ENCODE results near the gene ATXN2. TPM values are rescaled to one million over a fixed set of nuclear protein-coding genes. Genes with fewer than 3 reads are reported as not detected.
"Not testable (repeated sequence)": the region's sequence is repeated elsewhere in the genome, so short reads cannot be mapped to it uniquely, and the experiment has no call there.

The ATXN2 gene
- total RNA-seq, 1 experiment from 2014 or later, result 78.5 TPM

DNA sequence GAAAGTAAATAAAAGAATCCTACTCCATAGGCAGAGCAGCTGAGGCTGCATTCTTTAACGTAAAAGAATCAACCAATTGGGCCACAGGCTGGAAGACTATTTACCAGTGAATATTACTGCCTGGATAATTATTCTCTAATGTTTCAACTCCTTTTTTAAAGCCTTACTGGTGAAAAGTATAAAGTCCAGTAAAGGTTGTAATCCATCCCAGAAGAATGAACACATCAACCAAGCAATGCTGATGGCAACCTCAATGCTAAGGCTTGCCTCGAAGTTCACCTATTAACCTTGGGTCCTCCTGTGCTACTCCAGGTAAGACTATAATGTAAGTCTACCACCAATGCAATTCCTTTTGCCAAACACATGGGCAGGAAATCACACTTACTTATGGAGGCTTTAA lies 77.3 kb downstream of the ATXN2 start:
- intact Hi-C loops (cut with micrococcal nuclease; ENCODE audit: unreplicated experiment), result no loop called here
- H3K4me1 Mint-ChIP-seq (ENCODE audit: low read depth, unreplicated experiment), result no peaks in the 10 kb centered on the region
- no peak overlapping the region for H3K4me3 Mint-ChIP-seq (ENCODE audit: unreplicated experiment)
- no peaks in the 10 kb centered on the region for H3K27me3 Mint-ChIP-seq (ENCODE audit: insufficient read depth, unreplicated experiment)
- ChIA-PET CTCF (no interaction called here), POLR2A (no interaction called here)
- H3K27me3 ChIP-seq (replicated peaks; ENCODE audit: control insufficient read depth, insufficient read depth, low read length), result no peaks in the 10 kb centered on the region
- H3K36me3 Mint-ChIP-seq (ENCODE audit: insufficient read depth, unreplicated experiment), result peaks cover 46% of the 10 kb centered on the region
- TF ChIP-seq, protein P1, sequence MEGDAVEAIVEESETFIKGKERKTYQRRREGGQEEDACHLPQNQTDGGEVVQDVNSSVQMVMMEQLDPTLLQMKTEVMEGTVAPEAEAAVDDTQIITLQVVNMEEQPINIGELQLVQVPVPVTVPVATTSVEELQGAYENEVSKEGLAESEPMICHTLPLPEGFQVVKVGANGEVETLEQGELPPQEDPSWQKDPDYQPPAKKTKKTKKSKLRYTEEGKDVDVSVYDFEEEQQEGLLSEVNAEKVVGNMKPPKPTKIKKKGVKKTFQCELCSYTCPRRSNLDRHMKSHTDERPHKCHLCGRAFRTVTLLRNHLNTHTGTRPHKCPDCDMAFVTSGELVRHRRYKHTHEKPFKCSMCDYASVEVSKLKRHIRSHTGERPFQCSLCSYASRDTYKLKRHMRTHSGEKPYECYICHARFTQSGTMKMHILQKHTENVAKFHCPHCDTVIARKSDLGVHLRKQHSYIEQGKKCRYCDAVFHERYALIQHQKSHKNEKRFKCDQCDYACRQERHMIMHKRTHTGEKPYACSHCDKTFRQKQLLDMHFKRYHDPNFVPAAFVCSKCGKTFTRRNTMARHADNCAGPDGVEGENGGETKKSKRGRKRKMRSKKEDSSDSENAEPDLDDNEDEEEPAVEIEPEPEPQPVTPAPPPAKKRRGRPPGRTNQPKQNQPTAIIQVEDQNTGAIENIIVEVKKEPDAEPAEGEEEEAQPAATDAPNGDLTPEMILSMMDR (IDR thresholded peaks at IDR 0.05; ENCODE audit: insufficient read depth in 1 of 2, low read depth in 1 of 2, low read length in 1 of 2, severe bottlenecking in 1 of 2, unreplicated experiment in 1 of 2), result no peak
- H3K4me3 ChIP-seq (ENCODE audit: low read depth, low read length), result no peak overlapping the region
- BruUV-seq (replicated peaks), result no TSS peak
- no peak for DNase-seq
- H3K9me3 ChIP-seq, result no peaks in the 10 kb centered on the region
- H3K27ac Mint-ChIP-seq (ENCODE audit: unreplicated experiment), result no peak overlapping the region
- no peaks in the 10 kb centered on the region for H3K9me3 Mint-ChIP-seq (ENCODE audit: unreplicated experiment)
- H3K4me1 ChIP-seq, result no peaks in the 10 kb centered on the region; the same call in 1 of the 2 replicates
- peaks cover 4% of the 10 kb centered on the region for H3K36me3 ChIP-seq (ENCODE audit: control insufficient read depth, insufficient read depth, low read length)

DNA sequence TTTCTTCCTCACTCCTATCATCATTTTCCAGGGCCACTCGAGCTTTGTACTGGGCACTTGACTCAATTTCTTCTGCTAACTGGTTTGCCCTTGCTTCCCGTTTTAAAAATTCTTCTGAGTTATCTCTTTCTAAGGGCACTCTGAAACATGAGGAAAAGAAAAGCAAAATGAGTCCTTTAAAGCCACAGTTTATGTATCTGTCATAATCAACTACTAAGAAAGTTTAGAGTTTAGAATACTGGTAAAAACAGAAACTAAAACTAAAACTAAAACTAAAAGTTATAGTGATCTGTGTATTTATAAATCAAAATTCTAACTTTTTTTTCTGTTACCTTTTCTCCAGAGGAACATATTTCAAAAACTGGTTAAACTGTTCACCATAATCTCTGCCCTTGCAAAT lies 79.2 kb downstream of the ATXN2 start:
- DNase-seq, result no peak
- Mint-ChIP-seq H3K9me3 (ENCODE audit: unreplicated experiment) (no peaks in the 10 kb centered on the region), H3K27me3 (ENCODE audit: insufficient read depth, unreplicated experiment) (no peaks in the 10 kb centered on the region), H3K4me1 (ENCODE audit: low read depth, unreplicated experiment) (no peaks in the 10 kb centered on the region), H3K36me3 (ENCODE audit: insufficient read depth, unreplicated experiment) (peaks cover 51% of the 10 kb centered on the region), H3K27ac (ENCODE audit: unreplicated experiment) (no peak overlapping the region), H3K4me3 (ENCODE audit: unreplicated experiment) (no peak overlapping the region)
- POLR2A ChIA-PET, result no interaction called here
- intact Hi-C loops (cut with micrococcal nuclease; ENCODE audit: unreplicated experiment), result no loop called here
- Histone ChIP-seq H3K4me3 (ENCODE audit: low read depth, low read length) (no peak overlapping the region), H3K36me3 (ENCODE audit: control insufficient read depth, insufficient read depth, low read length) (peaks cover 4% of the 10 kb centered on the region), H3K27me3 (replicated peaks; ENCODE audit: control insufficient read depth, insufficient read depth, low read length) (no peaks in the 10 kb centered on the region), H3K4me1 (no peaks in the 10 kb centered on the region; the same call in 1 of the 2 replicates), H3K9me3 (no peaks in the 10 kb centered on the region)
- BruUV-seq (replicated peaks), result no TSS peak
- CTCF ChIA-PET, result no interaction called here
- TF ChIP-seq, protein P1 (IDR thresholded peaks at IDR 0.05; ENCODE audit: insufficient read depth in 1 of 2, low read depth in 1 of 2, low read length in 1 of 2, severe bottlenecking in 1 of 2, unreplicated experiment in 1 of 2), result no peak

DNA sequence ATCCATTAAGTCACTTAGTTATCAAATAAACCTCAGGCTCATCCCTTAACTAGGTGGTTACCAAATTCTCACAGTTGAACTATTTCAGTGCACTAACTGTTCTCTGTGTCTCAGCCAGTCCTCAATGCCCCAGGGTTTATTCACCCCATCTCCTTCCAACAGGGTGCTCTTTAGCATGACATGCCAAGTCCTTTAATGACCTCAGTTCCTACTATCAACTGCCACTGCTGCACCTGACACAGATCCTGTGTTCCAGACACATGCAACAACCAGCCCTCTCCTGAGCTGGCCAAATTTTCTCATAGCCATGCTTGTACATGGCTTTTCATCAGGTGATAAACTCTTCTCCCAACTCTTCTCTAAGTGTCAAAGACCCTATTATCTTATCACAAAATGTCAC lies 80.0 kb downstream of the ATXN2 start:
- H3K4me3 ChIP-seq (ENCODE audit: low read depth, low read length), result no peak overlapping the region
- no peaks in the 10 kb centered on the region for H3K9me3 Mint-ChIP-seq (ENCODE audit: unreplicated experiment)
- H3K9me3 ChIP-seq, result no peaks in the 10 kb centered on the region
- no peaks in the 10 kb centered on the region for H3K27me3 ChIP-seq (replicated peaks; ENCODE audit: control insufficient read depth, insufficient read depth, low read length)
- no peak overlapping the region for H3K27ac Mint-ChIP-seq (ENCODE audit: unreplicated experiment)
- H3K36me3 Mint-ChIP-seq (ENCODE audit: insufficient read depth, unreplicated experiment), result peaks cover 45% of the 10 kb centered on the region
- no peaks in the 10 kb centered on the region; the same call in 1 of the 2 replicates for H3K4me1 ChIP-seq
- no peaks in the 10 kb centered on the region for H3K27me3 Mint-ChIP-seq (ENCODE audit: insufficient read depth, unreplicated experiment)
- no peak for DNase-seq
- TF ChIP-seq, protein P1 (IDR thresholded peaks at IDR 0.05; ENCODE audit: insufficient read depth in 1 of 2, low read depth in 1 of 2, low read length in 1 of 2, severe bottlenecking in 1 of 2, unreplicated experiment in 1 of 2), result no peak
- no TSS peak for BruUV-seq (replicated peaks)
- no peak overlapping the region for H3K4me3 Mint-ChIP-seq (ENCODE audit: unreplicated experiment)
- POLR2A ChIA-PET, result no interaction called here
- peaks cover 4% of the 10 kb centered on the region for H3K36me3 ChIP-seq (ENCODE audit: control insufficient read depth, insufficient read depth, low read length)
- intact Hi-C loops (cut with micrococcal nuclease; ENCODE audit: unreplicated experiment), result no loop called here
- CTCF ChIA-PET, result no interaction called here
- no peaks in the 10 kb centered on the region for H3K4me1 Mint-ChIP-seq (ENCODE audit: low read depth, unreplicated experiment)

DNA sequence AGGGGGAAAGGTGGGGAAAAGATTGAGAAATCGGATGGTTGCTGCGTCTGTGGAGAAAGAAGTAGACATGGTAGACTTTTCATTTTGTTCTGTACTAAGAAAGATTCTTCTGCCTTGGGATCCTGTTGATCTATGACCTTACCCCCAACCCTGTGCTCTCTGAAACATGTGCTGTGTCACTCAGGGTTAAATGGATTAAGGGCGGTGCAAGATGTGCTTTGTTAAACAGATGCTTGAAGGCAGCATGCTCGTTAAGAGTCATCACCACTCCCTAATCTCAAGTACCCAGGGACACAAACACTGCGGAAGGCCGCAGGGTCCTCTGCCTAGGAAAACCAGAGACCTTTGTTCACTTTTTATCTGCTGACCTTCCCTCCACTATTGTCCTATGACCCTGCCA lies 91.4 kb downstream of the ATXN2 start:
- peaks cover 82% of the 10 kb centered on the region for H3K36me3 Mint-ChIP-seq (ENCODE audit: insufficient read depth, unreplicated experiment)
- POLR2A ChIA-PET; intact Hi-C loops (cut with micrococcal nuclease; ENCODE audit: unreplicated experiment); H3K4me3 Mint-ChIP-seq (ENCODE audit: unreplicated experiment); H3K36me3 ChIP-seq (ENCODE audit: control insufficient read depth, insufficient read depth, low read length); DNase-seq; CTCF ChIA-PET; H3K4me1 Mint-ChIP-seq (ENCODE audit: low read depth, unreplicated experiment); H3K27me3 Mint-ChIP-seq (ENCODE audit: insufficient read depth, unreplicated experiment); H3K27ac Mint-ChIP-seq (ENCODE audit: unreplicated experiment); H3K9me3 Mint-ChIP-seq (ENCODE audit: unreplicated experiment); H3K9me3 ChIP-seq; H3K27me3 ChIP-seq (replicated peaks; ENCODE audit: control insufficient read depth, insufficient read depth, low read length); BruUV-seq (replicated peaks); H3K4me1 ChIP-seq; H3K4me3 ChIP-seq (ENCODE audit: low read depth, low read length): not testable (repeated sequence)

DNA sequence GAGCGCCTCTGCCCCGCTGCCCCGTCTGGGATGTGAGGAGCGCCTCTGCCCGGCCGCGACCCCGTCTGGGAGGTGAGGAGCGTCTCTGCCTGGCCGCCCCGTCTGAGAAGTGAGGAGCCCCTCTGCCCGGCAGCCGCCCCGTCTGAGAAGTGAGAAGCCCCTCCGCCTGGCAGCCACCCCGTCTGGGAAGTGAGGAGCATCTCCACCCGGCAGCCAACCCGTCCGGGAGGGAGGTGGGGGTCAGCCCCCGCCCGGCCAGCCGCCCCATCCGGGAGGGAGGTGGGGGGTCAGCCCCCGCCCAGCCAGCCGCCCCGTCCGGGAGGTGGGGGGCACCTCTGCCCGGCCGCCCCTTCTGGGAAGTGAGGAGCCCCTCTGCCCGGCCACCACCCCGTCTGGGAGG lies 91.9 kb downstream of the ATXN2 start:
- BruUV-seq (replicated peaks); H3K4me3 Mint-ChIP-seq (ENCODE audit: unreplicated experiment); H3K27me3 Mint-ChIP-seq (ENCODE audit: insufficient read depth, unreplicated experiment); H3K27me3 ChIP-seq (replicated peaks; ENCODE audit: control insufficient read depth, insufficient read depth, low read length); DNase-seq; H3K27ac Mint-ChIP-seq (ENCODE audit: unreplicated experiment); H3K4me1 Mint-ChIP-seq (ENCODE audit: low read depth, unreplicated experiment); CTCF ChIA-PET; H3K4me1 ChIP-seq; H3K36me3 ChIP-seq (ENCODE audit: control insufficient read depth, insufficient read depth, low read length); H3K9me3 ChIP-seq; H3K4me3 ChIP-seq (ENCODE audit: low read depth, low read length); intact Hi-C loops (cut with micrococcal nuclease; ENCODE audit: unreplicated experiment); POLR2A ChIA-PET; H3K9me3 Mint-ChIP-seq (ENCODE audit: unreplicated experiment): not testable (repeated sequence)
- H3K36me3 Mint-ChIP-seq (ENCODE audit: insufficient read depth, unreplicated experiment), result peaks cover 82% of the 10 kb centered on the region
